Right cardiac atrium (tissue), 5 donors: Measurements from ENCODE around the gene LYPD6B. TPM values are rescaled to one million over a fixed set of nuclear protein-coding genes. Genes with fewer than 3 reads are reported as not detected.

Source experiments
- ATAC-seq, 2 donors: fragments of 200-7000 bp; cut with Tn5 transposase; one replicate each; pipeline versions ENCODE4 v1.8.0 to v1.9.1; 2020; ENCODE audit warnings: moderate library complexity in 2 of 2, mild to moderate bottlenecking in 1 of 2
- DNase-seq, 3 donors: peaks; one replicate each; pipeline ENCODE4 v3.0.0-alpha.2; 2020
- H3K27ac ChIP-seq: one replicate; pipeline ENCODE4 v1.5.1; 2013; ENCODE audit warnings: mild to moderate bottlenecking, low read length, control low read depth, moderate library complexity
- H3K27me3 ChIP-seq: one replicate; pipeline ENCODE4 v1.6.1; 2013; ENCODE audit not compliant: control insufficient read depth, insufficient read depth
- H3K4me1 ChIP-seq: one replicate; pipeline ENCODE4 v1.6.1; 2013; ENCODE audit warnings: low read length; ENCODE audit not compliant: control insufficient read depth, insufficient read depth
- H3K4me3 ChIP-seq: one replicate; pipeline ENCODE4 v1.5.1; 2013; ENCODE audit warnings: low read length, control low read depth
- H3K9me3 ChIP-seq: one replicate; pipeline ENCODE4 v1.6.1; 2013; ENCODE audit warnings: low read length; ENCODE audit not compliant: control insufficient read depth
- WGBS: extraction: QIAGEN DNeasy Blood & Tissue Kit; methylation state at CpG from one replicate; pipeline ENCODE4 v1.1.7; 2013; 5-methylcytosine and 5-hydroxymethylcytosine counted together
- intact Hi-C, 4 donors: fragments of 100-400 bp; cut with DNase I; formaldehyde crosslinking; loops; one replicate each; pipeline versions ENCODE4 v1.11.0 to v1.14.0; 2022 to 2023
- polyA plus RNA-seq: library from polyadenylated mRNA; stranded (reverse); fragments of 200-250 nt; gene quantifications from one replicate; pipeline ENCODE4 v1.2.3, GENCODE V29; 2013
- total RNA-seq, 4 donors: library from RNA; stranded (reverse); fragmentation: NEBNext Ultra II Directional; extraction: Animal tissue kit (Norgen Biotek cat#: 25700); gene quantifications; one replicate each; pipeline ENCODE4 v1.2.1, GENCODE V29; 2021
- donor health status: healthy with polysubstance abuse.
- donor health status: DM: no; HTN: yes; CAD: no.
- donor health status: DM: no; HTN: no; CAD: no.
- donor health status: DM: no; HTN: yes; CAD: no; lungs with severe emphysema.
- donor health status: DM: yes; HTN: yes; CAD: no.

Gene LYPD6B
- total and polyA plus RNA-seq, 5 donors = not detected

DNA sequence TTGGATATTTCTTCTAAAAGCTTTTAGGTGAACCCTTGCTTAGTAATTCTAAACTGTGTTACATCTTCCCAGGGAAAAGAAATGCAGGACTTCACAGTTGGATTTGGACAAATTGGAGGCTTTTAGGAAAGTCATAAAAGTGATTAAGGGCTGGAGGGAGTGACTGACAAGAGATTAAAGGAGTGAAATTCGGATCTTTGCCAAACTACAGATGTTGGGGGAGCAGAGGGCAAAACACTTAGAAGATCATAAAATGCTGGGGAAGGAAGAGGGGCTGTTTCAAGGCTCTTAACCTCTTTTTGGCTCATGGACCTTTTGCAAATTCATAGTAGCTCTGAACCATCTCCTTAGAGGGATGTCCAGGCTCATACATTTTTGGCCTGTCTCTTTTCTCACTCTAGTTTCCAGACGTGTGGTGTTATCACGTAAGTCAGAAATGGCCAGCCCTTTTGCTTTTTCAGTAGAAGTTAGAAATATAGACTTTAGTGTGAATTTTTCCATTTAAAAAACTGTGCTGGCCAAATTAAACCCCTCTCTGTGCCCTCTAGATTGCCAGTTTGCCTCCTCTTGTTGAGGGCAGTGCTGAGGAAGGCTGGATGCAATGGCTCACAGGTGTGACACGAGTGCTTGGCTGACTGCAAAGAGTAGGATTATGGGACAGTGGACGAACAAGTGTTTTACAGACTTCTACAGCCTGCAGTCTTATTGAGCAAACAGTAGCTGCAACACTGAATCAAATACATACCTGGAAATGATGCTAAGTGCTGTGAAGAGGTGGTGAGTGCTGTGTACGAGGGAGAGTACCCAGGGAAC lies 109.9 kb downstream of the LYPD6B start:
- Histone ChIP-seq H3K4me1 (no peaks in the 10 kb centered on the region), H3K9me3 (no peaks in the 10 kb centered on the region), H3K4me3 (no peak overlapping the region), H3K27ac (no peak overlapping the region), H3K27me3 (no peaks in the 10 kb centered on the region)
- DNase-seq = no peak
- 41% methylated on average over 6 of the region's 6 CpGs for WGBS
- ATAC-seq = no peak
- intact Hi-C loops = no loop called here

DNA sequence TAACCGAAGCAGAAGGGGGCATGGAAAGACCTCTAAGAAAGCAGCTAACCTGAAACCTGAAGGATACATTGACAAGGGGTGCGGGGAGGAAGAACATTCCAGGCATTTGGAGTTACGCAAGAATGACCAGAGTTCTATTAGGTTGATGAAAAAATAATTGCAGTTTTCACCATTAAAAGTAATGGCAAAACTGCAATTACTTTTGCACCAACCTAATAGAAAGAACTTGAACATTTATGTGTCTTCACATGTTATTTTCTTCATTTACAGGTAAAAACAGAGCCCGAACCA lies 110.5 kb downstream of the LYPD6B start:
- no peak overlapping the region for H3K27ac ChIP-seq
- H3K4me1 ChIP-seq = no peaks in the 10 kb centered on the region
- H3K9me3 ChIP-seq = no peaks in the 10 kb centered on the region
- DNase-seq (no peak), ATAC-seq (no peak)
- WGBS = 87% methylated on average over 4 of the region's 4 CpGs
- H3K27me3 ChIP-seq = no peaks in the 10 kb centered on the region
- no peak overlapping the region for H3K4me3 ChIP-seq
- intact Hi-C loops = no loop called here

DNA sequence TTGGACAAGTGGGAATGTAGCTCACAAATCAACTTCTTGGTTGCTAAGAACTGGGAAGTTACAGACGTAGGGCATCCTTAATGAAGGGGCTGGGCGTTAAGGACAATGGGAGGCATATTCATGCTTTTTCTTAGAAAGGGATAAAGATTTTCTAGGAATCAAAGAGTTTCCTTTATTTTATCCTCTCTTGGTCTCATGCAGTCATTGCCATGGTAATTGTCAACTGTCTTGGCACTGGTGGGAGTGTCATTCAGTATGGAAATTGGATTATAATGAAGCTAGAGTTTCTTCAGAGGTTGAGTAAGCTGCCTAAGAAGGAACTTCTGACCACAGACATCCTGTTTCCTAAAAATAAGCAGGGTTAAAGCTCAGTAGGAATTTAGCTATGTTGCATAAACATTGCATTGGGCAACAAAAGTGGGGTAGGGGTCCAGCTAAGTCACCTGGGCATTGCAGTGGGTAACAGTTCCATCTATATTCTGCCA lies 114.0 kb downstream of the LYPD6B start:
- H3K4me3 ChIP-seq = no peak overlapping the region
- no peaks in the 10 kb centered on the region for H3K27me3 ChIP-seq
- H3K4me1 ChIP-seq = no peaks in the 10 kb centered on the region
- 31% methylated on average over 2 of the region's 2 CpGs for WGBS
- no peak overlapping the region for H3K27ac ChIP-seq
- intact Hi-C loops = no loop called here
- DNase-seq = no peak
- no peaks in the 10 kb centered on the region for H3K9me3 ChIP-seq
- ATAC-seq = no peak

DNA sequence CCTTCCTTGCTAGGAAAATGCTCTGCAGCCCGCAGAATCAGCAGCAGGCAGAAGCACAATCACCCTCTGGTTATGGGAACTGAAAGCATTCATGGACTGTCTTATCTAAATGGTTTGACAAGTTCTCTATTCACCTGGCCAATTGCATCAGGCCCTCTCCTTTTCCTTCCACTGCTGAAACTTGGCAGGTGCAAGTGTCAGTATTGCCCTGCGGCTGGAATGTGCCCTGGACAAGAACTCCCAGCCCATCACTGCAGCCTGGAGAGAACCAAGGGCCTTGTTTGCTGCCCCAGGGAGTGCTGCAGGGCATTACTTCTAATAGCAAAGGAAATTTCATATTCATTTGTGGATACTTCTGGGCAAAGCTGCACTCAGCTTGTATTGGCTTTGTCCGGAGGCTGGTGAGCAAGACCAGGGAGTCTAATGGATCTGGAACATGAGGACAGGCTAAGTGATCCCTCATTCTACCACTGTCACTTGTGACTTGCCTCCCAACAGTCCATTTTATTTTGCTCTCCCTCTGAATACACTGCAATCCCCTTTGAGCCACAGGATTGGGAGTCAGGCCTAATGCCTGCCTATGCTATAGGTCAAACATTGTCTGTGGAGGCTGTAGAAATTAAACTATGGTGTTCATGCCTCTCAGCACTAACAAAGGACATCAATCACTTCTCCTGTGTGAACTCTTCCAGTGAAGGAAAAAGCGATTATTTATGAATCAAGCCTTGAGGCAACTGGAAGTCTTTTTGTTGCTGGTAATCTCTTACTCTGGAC lies 116.9 kb downstream of the LYPD6B start:
- ATAC-seq = no peak
- intact Hi-C loops = no loop called here
- WGBS = 77% methylated on average over 4 of the region's 4 CpGs
- Histone ChIP-seq H3K4me3 (no peak overlapping the region), H3K27me3 (no peaks in the 10 kb centered on the region), H3K4me1 (no peaks in the 10 kb centered on the region), H3K9me3 (no peaks in the 10 kb centered on the region), H3K27ac (no peak overlapping the region)
- DNase-seq = no peak

DNA sequence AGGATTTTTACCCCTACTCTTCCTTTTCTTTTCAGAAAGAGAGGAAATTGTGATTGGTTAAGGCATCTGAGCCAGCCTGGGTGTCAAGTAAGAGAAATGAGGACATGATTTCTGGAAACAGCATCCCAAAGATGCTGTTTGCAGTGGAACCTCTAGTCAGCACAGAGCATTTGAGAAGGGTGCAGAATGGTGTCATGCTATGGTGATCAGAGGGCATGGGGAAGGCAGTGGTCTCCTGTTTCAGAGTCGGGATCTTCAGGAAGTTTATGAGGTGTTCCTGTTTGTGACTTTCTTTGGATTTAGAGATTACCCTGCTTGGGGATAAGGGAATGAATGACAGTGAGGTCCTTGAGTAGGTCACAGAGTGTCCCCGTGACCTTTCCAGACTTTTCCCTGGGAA lies 117.5 kb downstream of the LYPD6B start:
- H3K4me3 ChIP-seq = no peak overlapping the region
- no peaks in the 10 kb centered on the region for H3K27me3 ChIP-seq
- DNase-seq = no peak
- WGBS = 71% methylated on average over 2 of the region's 2 CpGs
- no peak for ATAC-seq
- no peak overlapping the region for H3K27ac ChIP-seq
- no peaks in the 10 kb centered on the region for H3K9me3 ChIP-seq
- no peaks in the 10 kb centered on the region for H3K4me1 ChIP-seq
- intact Hi-C loops = no loop called here

DNA sequence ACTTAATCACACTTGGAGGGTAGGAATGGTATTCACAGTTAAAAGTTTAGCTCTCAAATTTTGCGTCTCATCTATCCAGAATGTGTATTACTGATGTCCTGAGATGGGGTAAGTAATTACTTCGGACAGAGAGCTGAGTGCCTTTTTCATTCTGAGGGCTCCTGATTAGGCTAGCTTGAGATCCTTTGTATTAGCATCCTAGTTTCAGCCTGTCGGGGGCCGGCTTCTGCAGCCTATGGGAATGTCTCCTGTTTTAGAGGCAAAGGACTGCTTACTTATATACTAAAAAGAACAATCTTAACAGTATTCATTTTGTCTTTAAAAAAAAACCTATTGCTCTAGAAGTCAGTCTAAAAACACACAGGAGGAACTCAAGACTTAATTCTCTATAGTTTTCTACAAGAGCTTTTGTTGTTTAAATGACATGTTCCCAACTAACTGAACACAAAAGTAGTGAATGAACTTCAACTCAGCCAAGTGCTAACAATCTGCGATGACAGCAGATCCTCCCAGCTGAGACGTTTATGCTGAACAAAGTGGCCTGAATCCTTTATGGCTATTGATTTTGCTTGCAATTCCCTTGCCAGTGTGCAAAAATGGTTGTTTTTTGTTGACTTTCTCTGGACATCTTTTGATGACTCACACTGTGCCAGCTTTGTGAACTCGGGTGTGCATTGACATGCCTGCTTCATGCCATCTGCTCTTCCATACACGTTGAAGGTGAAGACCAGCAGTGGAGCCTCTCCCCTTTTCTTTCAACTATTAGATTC lies 118.7 kb downstream of the LYPD6B start:
- Histone ChIP-seq H3K27me3 (no peaks in the 10 kb centered on the region), H3K4me3 (no peak overlapping the region), H3K9me3 (no peaks in the 10 kb centered on the region), H3K27ac (no peak overlapping the region), H3K4me1 (no peaks in the 10 kb centered on the region)
- no peak for DNase-seq
- intact Hi-C loops = no loop called here
- WGBS = 70% methylated on average over 8 of the region's 8 CpGs
- ATAC-seq = no peak

DNA sequence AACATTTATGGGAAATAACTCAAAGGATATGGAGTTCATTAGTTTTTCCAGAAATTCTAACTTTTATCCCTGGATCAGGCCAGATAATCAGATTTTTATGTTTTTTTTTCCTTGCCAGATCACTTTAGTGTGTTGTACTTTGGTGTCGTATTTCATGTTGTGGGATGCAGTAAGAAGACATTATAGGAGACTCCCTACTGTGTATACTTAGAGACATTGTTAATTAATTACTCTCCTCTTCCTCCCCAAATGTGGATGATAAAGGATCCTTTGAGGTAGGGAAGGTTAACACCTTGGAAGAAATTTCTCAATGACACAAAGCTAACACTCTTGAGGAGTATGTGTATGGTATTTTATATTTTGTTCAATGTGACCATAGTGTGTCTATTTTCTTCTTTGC lies 120.5 kb downstream of the LYPD6B start:
- H3K9me3 ChIP-seq = no peaks in the 10 kb centered on the region
- no peak overlapping the region for H3K27ac ChIP-seq
- H3K4me1 ChIP-seq = no peaks in the 10 kb centered on the region
- no peaks in the 10 kb centered on the region for H3K27me3 ChIP-seq
- no peak for ATAC-seq
- WGBS = 83% methylated on average over 1 of the region's 1 CpG
- no peak overlapping the region for H3K4me3 ChIP-seq
- intact Hi-C loops = no loop called here
- DNase-seq = no peak

DNA sequence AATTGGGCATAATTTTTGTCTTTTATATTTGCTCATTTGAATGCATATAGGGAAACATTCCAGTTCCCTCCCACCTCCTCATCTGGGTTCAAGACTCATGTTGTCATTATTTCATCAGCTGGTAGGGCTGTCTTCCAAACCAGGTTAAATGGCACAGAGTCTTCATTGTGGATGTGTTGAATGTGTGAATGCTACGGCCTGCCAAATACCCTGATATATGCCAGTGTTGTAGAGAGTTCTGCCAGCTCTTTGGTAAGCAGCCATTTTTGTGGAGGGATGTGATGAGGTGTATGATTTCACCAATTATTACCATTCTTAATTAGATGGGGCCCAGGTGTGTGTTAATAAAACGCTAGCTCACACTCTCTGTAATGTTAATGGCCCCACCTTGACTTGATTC lies 121.7 kb downstream of the LYPD6B start:
- no peak overlapping the region for H3K4me3 ChIP-seq
- intact Hi-C loops = no loop called here
- H3K4me1 ChIP-seq = no peaks in the 10 kb centered on the region
- no peak overlapping the region for H3K27ac ChIP-seq
- ATAC-seq (no peak), DNase-seq (no peak)
- no peaks in the 10 kb centered on the region for H3K27me3 ChIP-seq
- no peaks in the 10 kb centered on the region for H3K9me3 ChIP-seq
- WGBS = 58% methylated on average over 2 of the region's 2 CpGs

DNA sequence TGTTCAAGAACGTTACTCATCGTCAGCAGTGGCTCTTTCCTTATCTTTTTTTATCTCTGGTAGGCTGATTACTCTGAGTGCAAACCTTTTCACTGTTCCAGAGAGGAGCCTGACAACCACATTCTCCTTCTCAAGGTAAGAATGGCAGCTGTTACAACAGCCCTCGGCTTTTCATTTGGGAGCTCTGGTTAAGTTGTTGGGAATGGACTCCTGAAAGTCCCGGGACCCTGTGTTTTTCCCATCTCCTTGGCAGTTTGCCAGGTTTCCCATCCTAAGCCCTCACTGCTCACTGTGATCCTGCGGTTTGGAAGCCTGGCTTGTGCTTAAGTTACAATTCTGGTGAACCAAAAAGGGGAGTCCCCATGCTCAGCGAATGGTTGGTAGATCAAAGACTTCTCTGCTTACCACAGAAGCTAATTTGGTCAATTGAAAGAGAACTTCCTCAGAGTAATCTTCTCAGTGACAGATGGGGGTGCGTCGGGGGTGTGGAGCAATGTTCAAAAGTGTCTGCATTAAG lies 122.3 kb downstream of the LYPD6B start:
- DNase-seq (no peak), ATAC-seq (no peak)
- no peaks in the 10 kb centered on the region for H3K27me3 ChIP-seq
- 48% methylated on average over 8 of the region's 8 CpGs for WGBS
- intact Hi-C loops = no loop called here
- no peak overlapping the region for H3K4me3 ChIP-seq
- H3K27ac ChIP-seq = no peak overlapping the region
- H3K9me3 ChIP-seq = no peaks in the 10 kb centered on the region
- H3K4me1 ChIP-seq = no peaks in the 10 kb centered on the region

DNA sequence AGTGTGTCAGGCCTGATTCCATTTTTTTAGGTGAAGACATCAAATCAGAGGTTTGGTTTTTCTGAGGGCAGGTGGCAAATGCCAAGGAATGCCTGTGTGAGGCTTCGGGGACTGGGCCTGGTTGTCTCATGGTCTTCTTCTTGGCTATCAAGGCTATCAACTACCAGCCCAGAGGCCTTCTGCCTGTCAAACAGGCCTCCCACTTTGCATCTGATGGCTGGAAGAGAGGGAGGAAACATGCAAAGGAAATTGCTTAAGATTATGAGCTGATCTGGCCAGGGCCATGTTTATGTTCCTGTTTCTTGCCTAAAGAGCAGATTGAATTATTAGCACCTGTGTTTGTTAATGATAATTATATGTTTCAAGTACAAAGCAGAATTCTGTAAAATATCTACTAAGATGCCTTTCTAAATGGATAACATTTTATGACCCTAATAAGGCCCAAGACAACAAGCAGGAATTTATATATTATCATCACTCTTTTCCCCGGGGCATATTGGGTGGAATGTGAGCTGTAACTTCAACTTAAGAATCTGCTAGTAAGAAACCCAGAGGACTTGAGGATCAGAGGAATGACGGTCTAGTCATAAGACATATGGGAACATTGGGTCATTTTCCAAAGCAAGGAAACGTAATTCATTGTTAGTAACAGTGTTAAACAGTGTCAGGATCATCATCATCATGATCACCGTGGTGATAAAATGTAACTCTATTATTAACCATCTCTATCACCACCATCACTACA lies 123.2 kb downstream of the LYPD6B start:
- Histone ChIP-seq H3K27me3 (no peaks in the 10 kb centered on the region), H3K27ac (no peak overlapping the region), H3K9me3 (no peaks in the 10 kb centered on the region), H3K4me1 (no peaks in the 10 kb centered on the region), H3K4me3 (no peak overlapping the region)
- no peak for ATAC-seq
- intact Hi-C loops = no loop called here
- DNase-seq = no peak
- 45% methylated on average over 5 of the region's 5 CpGs for WGBS
